ENCODE data around the gene SLC2A4RG.

DNA sequence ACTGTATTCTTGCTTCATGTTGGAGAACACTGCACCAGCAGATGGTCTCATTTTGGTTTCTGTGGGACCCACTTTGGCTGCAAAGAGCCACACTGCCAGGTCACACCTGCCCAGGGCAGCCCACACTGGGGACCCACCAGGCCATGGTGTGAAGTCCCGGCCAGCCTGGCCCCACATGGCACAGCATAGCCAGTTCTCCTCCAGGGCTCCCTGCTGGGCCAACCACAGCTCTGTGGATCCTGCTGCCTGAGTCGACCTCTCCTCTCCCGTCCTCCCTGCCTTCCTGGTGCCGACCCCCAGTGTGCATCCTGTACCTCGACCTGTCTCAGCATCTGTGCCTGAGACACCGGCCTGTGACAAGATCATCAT is 34.8 kb upstream of the SLC2A4RG start:
- no peak for TF ChIP-seq POLR2A (IDR thresholded peaks at IDR 0.05)
- TF ChIP-seq CTCF (IDR thresholded peaks at IDR 0.05) = no peak
